Lower lobe of right lung (tissue), 2 donors: ENCODE results near the gene CRACR2A. TPM values are rescaled to one million over a fixed set of nuclear protein-coding genes. Genes with fewer than 3 reads are reported as not detected.

Source experiments
- ATAC-seq, 2 donors: fragments of 200-7000 bp; cut with Tn5 transposase; one replicate each; pipeline ENCODE4 v1.9.1; 2020 to 2022; ENCODE audit warnings: mild to moderate bottlenecking in 2 of 2, moderate library complexity in 2 of 2
- DNase-seq: peaks from one replicate; pipeline ENCODE4 v3.0.0-alpha.2; 2020
- H3K27ac ChIP-seq: fragments of 200-600 bp; one replicate; pipeline ENCODE4 v1.8.0; 2022
- H3K27me3 ChIP-seq: fragments of 200-600 bp; one replicate; pipeline ENCODE4 v1.8.0; 2022; ENCODE audit warnings: low read depth
- H3K36me3 ChIP-seq: fragments of 200-600 bp; one replicate; pipeline ENCODE4 v1.8.0; 2022; ENCODE audit warnings: mild to moderate bottlenecking
- H3K4me1 ChIP-seq: fragments of 200-600 bp; one replicate; pipeline ENCODE4 v1.8.0; 2022
- H3K4me3 ChIP-seq: fragments of 200-600 bp; one replicate; pipeline ENCODE4 v1.8.0; 2022; ENCODE audit warnings: mild to moderate bottlenecking
- H3K9me3 ChIP-seq: fragments of 200-600 bp; one replicate; pipeline ENCODE4 v1.8.0; 2022
- intact Hi-C: fragments of 100-400 bp; cut with DNase I; formaldehyde crosslinking; loops from one replicate; pipeline ENCODE4 v1.11.0; 2022
- total RNA-seq: library from RNA; stranded (reverse); fragmentation: NEBNext Ultra II Directional; extraction: Animal tissue kit (Norgen Biotek cat#: 25700); gene quantifications from one replicate; pipeline ENCODE4 v1.2.1, GENCODE V29; 2021
- TF ChIP-seq, protein P1 (sequence below): fragments of 200-600 bp; IDR thresholded peaks from one replicate; pipeline ENCODE4 v1.8.0; 2022; ENCODE audit warnings: antibody characterized with exemption, mild to moderate bottlenecking
- donor health status: DM: no; HTN: yes; CAD: no; lungs with severe emphysema.

Gene CRACR2A
- total RNA-seq, 1 donor from 2014 or later: 7.9 TPM

DNA sequence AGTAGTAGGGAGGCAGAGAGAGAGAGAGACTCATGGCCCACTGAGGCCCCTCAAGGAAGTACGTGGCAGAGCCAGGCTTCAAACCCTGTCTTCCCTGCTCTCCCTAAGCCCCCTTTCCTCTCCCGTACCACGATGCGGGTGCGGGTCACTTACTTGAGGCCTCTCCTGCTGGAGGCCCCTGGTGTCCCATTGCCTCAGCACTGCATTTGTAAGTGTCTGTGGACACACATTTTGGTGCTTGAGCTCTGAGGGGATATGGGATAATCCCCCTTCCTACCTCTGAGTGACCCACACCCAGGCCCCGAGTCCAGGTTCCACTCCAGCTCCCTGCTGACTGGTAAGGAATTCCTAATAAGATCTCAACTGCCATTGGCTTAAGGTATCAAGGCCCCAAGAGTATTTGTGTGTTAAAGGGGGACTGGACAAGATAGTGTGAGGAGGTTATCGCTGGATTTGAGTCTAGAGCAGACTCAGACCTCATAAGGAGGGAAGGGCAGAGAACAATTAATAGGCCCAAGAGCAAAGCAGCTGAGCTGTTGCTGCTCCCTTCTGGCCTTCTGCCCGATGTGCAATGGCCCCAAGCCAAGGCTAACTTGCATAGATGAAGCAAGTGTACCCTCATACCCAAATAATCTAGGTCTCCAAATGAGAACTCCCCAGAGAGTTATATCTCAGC lies 71.9 kb downstream of the CRACR2A start:
- TF ChIP-seq, protein P1, sequence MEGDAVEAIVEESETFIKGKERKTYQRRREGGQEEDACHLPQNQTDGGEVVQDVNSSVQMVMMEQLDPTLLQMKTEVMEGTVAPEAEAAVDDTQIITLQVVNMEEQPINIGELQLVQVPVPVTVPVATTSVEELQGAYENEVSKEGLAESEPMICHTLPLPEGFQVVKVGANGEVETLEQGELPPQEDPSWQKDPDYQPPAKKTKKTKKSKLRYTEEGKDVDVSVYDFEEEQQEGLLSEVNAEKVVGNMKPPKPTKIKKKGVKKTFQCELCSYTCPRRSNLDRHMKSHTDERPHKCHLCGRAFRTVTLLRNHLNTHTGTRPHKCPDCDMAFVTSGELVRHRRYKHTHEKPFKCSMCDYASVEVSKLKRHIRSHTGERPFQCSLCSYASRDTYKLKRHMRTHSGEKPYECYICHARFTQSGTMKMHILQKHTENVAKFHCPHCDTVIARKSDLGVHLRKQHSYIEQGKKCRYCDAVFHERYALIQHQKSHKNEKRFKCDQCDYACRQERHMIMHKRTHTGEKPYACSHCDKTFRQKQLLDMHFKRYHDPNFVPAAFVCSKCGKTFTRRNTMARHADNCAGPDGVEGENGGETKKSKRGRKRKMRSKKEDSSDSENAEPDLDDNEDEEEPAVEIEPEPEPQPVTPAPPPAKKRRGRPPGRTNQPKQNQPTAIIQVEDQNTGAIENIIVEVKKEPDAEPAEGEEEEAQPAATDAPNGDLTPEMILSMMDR: no peak
- no peak for ATAC-seq

DNA sequence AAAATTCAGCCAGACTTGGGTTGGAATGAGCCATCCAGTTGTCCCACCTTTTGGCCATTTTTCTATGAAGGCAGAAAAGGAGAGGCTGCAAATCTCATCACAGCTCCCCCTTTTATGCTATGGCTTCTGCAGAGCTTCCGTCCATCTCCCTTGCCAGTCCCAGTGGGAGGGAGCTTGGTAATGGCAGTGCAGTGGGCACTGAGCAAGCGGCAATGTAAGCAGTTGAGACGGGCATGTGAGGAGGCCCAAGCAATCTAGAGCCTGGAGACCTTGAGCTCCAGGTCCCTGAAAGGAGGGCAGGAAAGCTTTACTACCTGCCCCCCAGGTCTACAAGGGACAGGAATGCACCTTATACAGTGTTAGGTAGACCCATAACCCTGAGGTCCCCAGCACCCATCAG lies 73.1 kb downstream of the CRACR2A start:
- ATAC-seq (no peak), DNase-seq (no peak)
- intact Hi-C loops: no loop called here
- Histone ChIP-seq H3K4me1 (no peaks in the 10 kb centered on the region), H3K27ac (no peak overlapping the region), H3K9me3 (no peaks in the 10 kb centered on the region), H3K36me3 (peaks cover 16% of the 10 kb centered on the region), H3K27me3 (no peaks in the 10 kb centered on the region), H3K4me3 (no peak overlapping the region)
- TF ChIP-seq, protein P1: no peak

More for the DNA sequence above, 71.9 kb downstream of the CRACR2A start:
- H3K4me3 ChIP-seq: no peak overlapping the region
- no peaks in the 10 kb centered on the region for H3K9me3 ChIP-seq
- intact Hi-C loops: no loop called here
- no peaks in the 10 kb centered on the region for H3K27me3 ChIP-seq
- DNase-seq: no peak
- H3K27ac ChIP-seq: no peak overlapping the region
- H3K36me3 ChIP-seq: peaks cover 16% of the 10 kb centered on the region
- H3K4me1 ChIP-seq: no peaks in the 10 kb centered on the region

DNA sequence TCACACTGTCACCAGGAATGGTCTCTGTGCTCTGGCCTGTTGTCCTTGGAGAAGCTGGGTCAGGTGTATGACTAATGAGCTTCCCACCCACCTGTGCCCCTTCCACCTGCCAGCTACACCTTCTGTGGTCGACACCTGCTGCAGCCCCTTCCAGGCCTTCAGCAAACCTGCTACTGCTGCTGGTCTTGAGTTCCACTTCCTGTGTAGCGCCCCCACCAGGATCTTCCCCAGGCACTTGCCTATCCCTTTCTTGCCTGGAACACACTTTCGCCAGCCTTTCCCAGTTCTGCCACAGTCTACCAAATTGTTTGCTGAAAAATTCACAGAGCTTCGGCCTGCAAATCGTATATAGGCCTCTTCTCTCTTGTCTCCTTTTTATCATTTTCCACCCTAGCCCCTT lies 75.3 kb downstream of the CRACR2A start:
- Histone ChIP-seq H3K4me1 (no peaks in the 10 kb centered on the region), H3K36me3 (peaks cover 28% of the 10 kb centered on the region), H3K27me3 (no peaks in the 10 kb centered on the region), H3K9me3 (no peaks in the 10 kb centered on the region), H3K4me3 (no peak overlapping the region), H3K27ac (no peak overlapping the region)
- DNase-seq: no peak
- no peak for ATAC-seq
- TF ChIP-seq, protein P1: no peak
- intact Hi-C loops: no loop called here

DNA sequence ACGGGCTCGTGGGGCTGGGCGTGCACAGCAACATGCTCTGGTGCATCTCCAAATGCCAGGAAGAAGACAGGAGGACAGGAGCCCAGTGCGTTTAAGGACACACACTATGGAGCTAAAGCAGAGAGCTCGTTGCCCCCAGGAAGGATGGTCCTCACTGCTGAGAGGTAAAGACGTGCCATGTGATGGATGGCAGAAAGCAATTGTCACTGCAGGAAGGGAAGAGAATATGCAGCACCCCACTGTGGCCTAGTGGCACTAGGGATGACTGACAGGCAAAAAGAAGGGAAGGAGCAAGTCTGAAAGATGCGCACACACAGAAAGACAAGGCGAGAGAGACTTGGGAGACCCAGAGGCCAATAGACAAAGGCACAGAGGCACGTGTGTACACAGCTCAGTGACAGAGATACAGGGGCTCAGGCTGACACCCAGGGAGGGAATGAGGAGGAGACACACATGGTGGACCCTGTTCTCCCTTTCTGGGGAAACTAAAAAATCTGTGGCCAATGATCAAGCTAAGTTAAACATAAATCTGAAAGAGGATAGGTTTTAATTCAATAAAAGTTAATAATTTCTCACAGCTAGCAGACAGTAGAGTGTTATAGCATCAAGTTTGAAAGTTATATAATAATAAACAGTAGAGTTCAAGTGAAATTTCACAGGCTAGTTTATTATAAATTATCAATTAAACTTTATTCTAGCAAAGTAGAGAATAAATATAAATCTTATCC lies 78.8 kb downstream of the CRACR2A start:
- intact Hi-C loops: no loop called here
- Histone ChIP-seq H3K27me3 (no peaks in the 10 kb centered on the region), H3K4me3 (no peak overlapping the region), H3K9me3 (no peaks in the 10 kb centered on the region), H3K4me1 (no peaks in the 10 kb centered on the region), H3K36me3 (peaks cover 34% of the 10 kb centered on the region), H3K27ac (no peak overlapping the region)
- TF ChIP-seq, protein P1: no peak
- ATAC-seq (no peak), DNase-seq (no peak)

DNA sequence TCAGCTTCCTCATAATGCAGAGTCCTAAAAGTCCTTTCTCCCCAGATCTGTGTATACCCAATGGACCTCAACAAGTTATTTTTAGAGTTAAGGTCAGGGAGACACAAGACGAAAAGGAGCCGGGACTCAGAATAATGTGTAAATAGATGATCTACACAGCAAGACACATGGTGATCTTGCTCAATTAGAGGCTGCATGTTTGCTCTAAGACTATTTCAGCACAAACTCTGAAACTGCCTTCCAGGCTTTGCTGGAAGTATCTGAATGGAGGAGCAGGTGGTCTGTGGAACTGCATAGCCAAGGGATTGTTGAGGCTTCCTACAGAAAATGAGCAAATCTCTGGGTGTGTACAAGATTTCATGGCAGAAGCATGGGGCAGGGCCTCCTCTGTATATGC lies 80.8 kb downstream of the CRACR2A start:
- H3K36me3 ChIP-seq: peaks cover 19% of the 10 kb centered on the region
- DNase-seq: no peak
- TF ChIP-seq, protein P1: no peak

More for the DNA sequence above, 80.8 kb downstream of the CRACR2A start:
- no peak for ATAC-seq
- no peaks in the 10 kb centered on the region for H3K27me3 ChIP-seq
- no peaks in the 10 kb centered on the region for H3K9me3 ChIP-seq
- no peaks in the 10 kb centered on the region for H3K4me1 ChIP-seq
- intact Hi-C loops: no loop called here
- H3K4me3 ChIP-seq: no peak overlapping the region
- no peak overlapping the region for H3K27ac ChIP-seq
